Chondrocyte (in vitro differentiated cells): ENCODE data around the gene GALNT9. TPM values are rescaled to one million over a fixed set of nuclear protein-coding genes. Genes with fewer than 3 reads are reported as not detected.
"Not testable (repeated sequence)": the region's sequence is repeated elsewhere in the genome, so short reads cannot be mapped to it uniquely, and the experiment has no call there.

Experiments used
- DNase-seq: peaks from one replicate; pipeline ENCODE4 v3.0.0; 2021; ENCODE audit warnings: mixed read lengths, low spot score
- H3K27ac Mint-ChIP-seq: one replicate; pipeline ENCODE4 v1.8.0; 2021; ENCODE audit warnings: mild to moderate bottlenecking, moderate library complexity, mixed read lengths; ENCODE audit not compliant: unreplicated experiment
- H3K27me3 Mint-ChIP-seq: 2 replicates; pipeline ENCODE4 v1.8.0; 2021; ENCODE audit warnings: low read depth, mixed read lengths
- H3K36me3 Mint-ChIP-seq: 2 replicates; pipeline ENCODE4 v1.8.0; 2021; ENCODE audit warnings: low read depth, mixed read lengths
- H3K4me1 Mint-ChIP-seq: 2 replicates; pipeline ENCODE4 v1.8.0; 2021; ENCODE audit warnings: low read depth, mild to moderate bottlenecking, mixed read lengths
- H3K4me3 Mint-ChIP-seq: one replicate; pipeline ENCODE4 v1.8.0; 2021; ENCODE audit warnings: mild to moderate bottlenecking, moderate library complexity, mixed read lengths; ENCODE audit not compliant: unreplicated experiment
- H3K9me3 Mint-ChIP-seq: 2 replicates; pipeline ENCODE4 v1.8.0; 2021; ENCODE audit warnings: low read depth, mixed read lengths
- CTCF ChIP-seq: fragments of 200-600 bp; sonication (generic); IDR thresholded peaks from 2 replicates; pipeline ENCODE4 v1.5.0; 2021; ENCODE audit warnings: antibody characterized with exemption, mild to moderate bottlenecking, moderate library complexity
- total RNA-seq: library from RNA; stranded (reverse); gene quantifications from 3 replicates; pipeline ENCODE4 v1.2.1, GENCODE V29; 2021

The GALNT9 gene
- total RNA-seq, 1 donor from 2014 or later = not detected

GRCh38 chr12:132225214-132225613, 104.2 kb downstream of the GALNT9 start:
- peaks cover 3% of the 10 kb centered on the region for H3K9me3 Mint-ChIP-seq
- peak; percentile 10 for DNase-seq
- peaks cover 32% of the 10 kb centered on the region for H3K27me3 Mint-ChIP-seq
- H3K27ac Mint-ChIP-seq = no peak overlapping the region
- TF ChIP-seq CTCF = no peak
- H3K4me3 Mint-ChIP-seq = no peak overlapping the region
- H3K36me3 Mint-ChIP-seq = no peaks in the 10 kb centered on the region
- H3K4me1 Mint-ChIP-seq = peaks cover 5% of the 10 kb centered on the region

GRCh38 chr12:132224484-132224883, 104.9 kb downstream of the GALNT9 start:
- no peaks in the 10 kb centered on the region for H3K36me3 Mint-ChIP-seq
- peaks cover 7% of the 10 kb centered on the region for H3K9me3 Mint-ChIP-seq
- H3K27ac Mint-ChIP-seq = no peak overlapping the region
- DNase-seq = peak; percentile 5
- peaks cover 30% of the 10 kb centered on the region for H3K27me3 Mint-ChIP-seq
- H3K4me1 Mint-ChIP-seq = peaks cover 5% of the 10 kb centered on the region
- TF ChIP-seq CTCF = no peak
- no peak overlapping the region for H3K4me3 Mint-ChIP-seq

GRCh38 chr12:132222808-132223173, 106.6 kb downstream of the GALNT9 start:
- no peak for TF ChIP-seq CTCF
- peaks cover 5% of the 10 kb centered on the region for H3K4me1 Mint-ChIP-seq
- H3K9me3 Mint-ChIP-seq = peaks cover 7% of the 10 kb centered on the region
- no peaks in the 10 kb centered on the region for H3K36me3 Mint-ChIP-seq
- H3K27me3 Mint-ChIP-seq = peaks cover 29% of the 10 kb centered on the region
- no peak overlapping the region for H3K27ac Mint-ChIP-seq
- H3K4me3 Mint-ChIP-seq = no peak overlapping the region
- peak; percentile 44 for DNase-seq

GRCh38 chr12:132222096-132222807, 107.1 kb downstream of the GALNT9 start:
- Mint-ChIP-seq H3K9me3 (peaks cover 7% of the 10 kb centered on the region), H3K4me3 (no peak overlapping the region), H3K4me1 (peaks cover 5% of the 10 kb centered on the region), H3K27ac (no peak overlapping the region), H3K27me3 (peaks cover 33% of the 10 kb centered on the region), H3K36me3 (no peaks in the 10 kb centered on the region)
- peak; percentile 62 for DNase-seq
- no peak for TF ChIP-seq CTCF

GRCh38 chr12:132219761-132220160, 109.6 kb downstream of the GALNT9 start:
- H3K27me3 Mint-ChIP-seq = peaks cover 49% of the 10 kb centered on the region
- not testable (repeated sequence) for H3K9me3 Mint-ChIP-seq, H3K27ac Mint-ChIP-seq, H3K4me1 Mint-ChIP-seq, H3K4me3 Mint-ChIP-seq, H3K36me3 Mint-ChIP-seq
- peak; percentile 57 for DNase-seq

GRCh38 chr12:132219323-132219722, 110.1 kb downstream of the GALNT9 start:
- Mint-ChIP-seq H3K4me3 (no peak overlapping the region), H3K4me1 (peaks cover 5% of the 10 kb centered on the region), H3K27me3 (peaks cover 53% of the 10 kb centered on the region), H3K36me3 (peaks cover 2% of the 10 kb centered on the region), H3K9me3 (peaks cover 7% of the 10 kb centered on the region), H3K27ac (no peak overlapping the region)
- peak; percentile 45 for TF ChIP-seq CTCF
- peak; percentile 85 for DNase-seq
